Panc1 (cell line): ENCODE results near the gene SAP30BP. TPM values are rescaled to one million over a fixed set of nuclear protein-coding genes. Genes with fewer than 3 reads are reported as not detected.

Experiments
- ATAC-seq: fragments of 200-7000 bp; cut with Tn5 transposase; 2 replicates; pipeline ENCODE4 v1.9.1; 2020; ENCODE audit warnings: mild to moderate bottlenecking, moderate library complexity
- BruUV-seq: library from RNA; stranded (reverse); fragments of 400-500 nt; replicated peaks from 2 replicates; lab custom pipeline; 2021; lab: Mats Ljungman, UMichigan
- CTCF ChIA-PET: fragments of 300-600 bp; sonication (Branson Sonifier 250); formaldehyde crosslinking; loops from one replicate; lab custom pipeline; 2022; ENCODE audit warnings: antibody characterized with exemption; lab: Charles Lee
- POLR2A ChIA-PET: fragments of 300-600 bp; sonication (Branson Sonifier 250); formaldehyde crosslinking; loops from one replicate; lab custom pipeline; 2022; ENCODE audit warnings: antibody characterized with exemption; lab: Charles Lee
- DNase-seq: peaks from one replicate; pipeline ENCODE4 v3.0.0-alpha.2; 2010; ENCODE audit warnings: low read depth, low spot score
- H3K27ac ChIP-seq: 2 replicates; pipeline ENCODE4 v1.5.1; 2011; ENCODE audit warnings: mild to moderate bottlenecking, low read length, inconsistent platforms
- H3K27me3 ChIP-seq: fragments of 200-500 bp; sonication (Bioruptor generic); 2 replicates; pipeline ENCODE4 v1.6.0; 2014; ENCODE audit warnings: low read length, inconsistent platforms; ENCODE audit not compliant: control insufficient read depth, insufficient read depth
- H3K36me3 ChIP-seq: fragments of 200-500 bp; sonication (Bioruptor generic); 2 replicates; pipeline ENCODE4 v1.5.1; 2014; ENCODE audit warnings: inconsistent platforms, mild to moderate bottlenecking, low read length, moderate library complexity; ENCODE audit not compliant: control insufficient read depth, insufficient read depth
- H3K4me1 ChIP-seq: 2 replicates; pipeline ENCODE4 v1.5.1; 2011; ENCODE audit warnings: inconsistent platforms, mild to moderate bottlenecking, low read length, moderate library complexity; ENCODE audit not compliant: control insufficient read depth, insufficient read depth
- H3K4me3 ChIP-seq, 2 experiments: 2 replicates each; pipeline ENCODE4 v1.5.1; 2011 to 2012; ENCODE audit warnings: low read depth in 2 of 2, low read length in 2 of 2, mild to moderate bottlenecking in 2 of 2, inconsistent platforms in 1 of 2, moderate library complexity in 1 of 2
- H3K9me3 ChIP-seq: fragments of 200-500 bp; sonication (Bioruptor generic); 2 replicates; pipeline ENCODE4 v1.5.1; 2014; ENCODE audit warnings: low read depth, mild to moderate bottlenecking, inconsistent platforms, low read length, moderate library complexity; ENCODE audit not compliant: control insufficient read depth, insufficient read depth
- POLR2AphosphoS5 ChIP-seq: IDR thresholded peaks from 2 replicates; pipeline ENCODE4 v1.6.1; 2012; ENCODE audit warnings: mild to moderate bottlenecking, low read depth, low read length, moderate library complexity
- SIN3A ChIP-seq: IDR thresholded peaks from 2 replicates; pipeline ENCODE4 v1.6.1; 2012; ENCODE audit warnings: low read depth, mild to moderate bottlenecking, low read length, moderate library complexity, borderline replicate concordance; ENCODE audit not compliant: insufficient read depth
- TCF7L2 ChIP-seq: IDR thresholded peaks from 2 replicates; pipeline ENCODE4 v1.6.1; 2011; ENCODE audit warnings: mild to moderate bottlenecking, low read depth, low read length, inconsistent platforms
- in situ Hi-C: cut with HindIII; loops from 2 replicates; pipeline ENCODE4 v1.10.0; 2016; ENCODE audit warnings: low sequenced_read_pairs, low pct_unique_long_range_greater_than_20kb
- intact Hi-C: fragments of 100-400 bp; cut with micrococcal nuclease; formaldehyde crosslinking; loops from one replicate; pipeline ENCODE4 v1.10.0; 2022; ENCODE audit not compliant: unreplicated experiment
- total RNA-seq: library from RNA; stranded (reverse); gene quantifications from one replicate; pipeline ENCODE4 v1.2.1, GENCODE V29; 2021; ENCODE audit not compliant: unreplicated experiment
- TF ChIP-seq, protein P1 (sequence below), 2 experiments: IDR thresholded peaks; 2 replicates each; pipeline ENCODE4 v1.6.1; 2011 to 2012; ENCODE audit warnings: low read depth in 2 of 2, control low read depth in 1 of 2, low read length in 1 of 2, mild to moderate bottlenecking in 1 of 2, moderate library complexity in 1 of 2; ENCODE audit not compliant: insufficient read depth in 1 of 2
- TF ChIP-seq, protein P2 (sequence below): fragments of 450-650 bp; IDR thresholded peaks from 2 replicates; pipeline ENCODE4 v1.5.1; 2017; ENCODE audit warnings: mild to moderate bottlenecking

Gene SAP30BP
- total RNA-seq, 1 experiment from 2014 or later, result 138 TPM

DNA sequence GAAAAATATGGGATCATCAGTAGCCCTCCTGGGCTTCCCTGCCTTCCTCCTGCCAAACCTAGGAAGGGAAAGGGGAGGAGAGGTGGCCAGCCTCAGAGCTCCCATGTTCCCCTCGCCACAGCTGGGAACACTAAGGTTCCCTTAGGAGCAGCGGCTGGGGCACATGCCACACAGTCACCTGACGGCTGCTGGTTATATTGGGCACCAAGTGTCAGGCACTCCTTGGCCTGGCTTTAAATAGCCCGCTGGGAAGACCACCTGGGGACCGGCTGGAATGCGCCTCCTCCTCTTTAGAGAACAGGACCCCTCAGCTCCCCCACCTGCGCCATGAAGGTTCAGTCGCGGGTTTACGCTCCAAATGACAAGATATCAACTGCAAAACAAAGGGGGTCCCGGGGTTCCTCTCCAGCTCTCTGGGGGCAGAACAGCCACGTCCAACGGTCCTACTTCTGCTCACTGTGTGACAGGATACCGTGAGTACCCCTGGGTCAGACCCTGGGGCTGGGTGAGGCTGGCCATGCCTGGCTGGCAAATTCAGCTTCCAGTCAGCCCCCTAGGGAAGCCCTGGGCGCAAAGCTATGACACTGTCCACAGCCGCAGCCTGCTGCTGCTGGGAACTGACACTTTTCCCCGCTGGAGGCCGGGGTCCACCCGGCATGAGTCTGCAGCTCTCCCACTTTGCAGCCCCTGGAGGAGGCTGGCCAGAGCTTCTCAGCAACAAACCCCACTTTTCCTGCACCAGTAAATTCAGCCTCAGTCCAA is 30.6 kb upstream of the SAP30BP start:
- ChIA-PET POLR2A (no interaction called here), CTCF (interaction anchor here (0.6 to 5.5 kb wide), 5 partner anchors 14 to 219 kb away, joined by 3 to 86 read pairs (median 4); partner anchors contain the start of gene WBP2)
- H3K4me1 ChIP-seq, result peaks cover 25% of the 10 kb centered on the region
- intact Hi-C loops, result no loop called here
- ATAC-seq (no peak), DNase-seq (no peak)
- H3K36me3 ChIP-seq, result no peaks in the 10 kb centered on the region
- no TSS peak for BruUV-seq
- no peaks in the 10 kb centered on the region for H3K9me3 ChIP-seq
- H3K27me3 ChIP-seq, result no peaks in the 10 kb centered on the region
- no peak overlapping the region for H3K4me3 ChIP-seq
- TF ChIP-seq SIN3A (no peak), POLR2AphosphoS5 (no peak), TCF7L2 (no peak)
- TF ChIP-seq, protein P1, sequence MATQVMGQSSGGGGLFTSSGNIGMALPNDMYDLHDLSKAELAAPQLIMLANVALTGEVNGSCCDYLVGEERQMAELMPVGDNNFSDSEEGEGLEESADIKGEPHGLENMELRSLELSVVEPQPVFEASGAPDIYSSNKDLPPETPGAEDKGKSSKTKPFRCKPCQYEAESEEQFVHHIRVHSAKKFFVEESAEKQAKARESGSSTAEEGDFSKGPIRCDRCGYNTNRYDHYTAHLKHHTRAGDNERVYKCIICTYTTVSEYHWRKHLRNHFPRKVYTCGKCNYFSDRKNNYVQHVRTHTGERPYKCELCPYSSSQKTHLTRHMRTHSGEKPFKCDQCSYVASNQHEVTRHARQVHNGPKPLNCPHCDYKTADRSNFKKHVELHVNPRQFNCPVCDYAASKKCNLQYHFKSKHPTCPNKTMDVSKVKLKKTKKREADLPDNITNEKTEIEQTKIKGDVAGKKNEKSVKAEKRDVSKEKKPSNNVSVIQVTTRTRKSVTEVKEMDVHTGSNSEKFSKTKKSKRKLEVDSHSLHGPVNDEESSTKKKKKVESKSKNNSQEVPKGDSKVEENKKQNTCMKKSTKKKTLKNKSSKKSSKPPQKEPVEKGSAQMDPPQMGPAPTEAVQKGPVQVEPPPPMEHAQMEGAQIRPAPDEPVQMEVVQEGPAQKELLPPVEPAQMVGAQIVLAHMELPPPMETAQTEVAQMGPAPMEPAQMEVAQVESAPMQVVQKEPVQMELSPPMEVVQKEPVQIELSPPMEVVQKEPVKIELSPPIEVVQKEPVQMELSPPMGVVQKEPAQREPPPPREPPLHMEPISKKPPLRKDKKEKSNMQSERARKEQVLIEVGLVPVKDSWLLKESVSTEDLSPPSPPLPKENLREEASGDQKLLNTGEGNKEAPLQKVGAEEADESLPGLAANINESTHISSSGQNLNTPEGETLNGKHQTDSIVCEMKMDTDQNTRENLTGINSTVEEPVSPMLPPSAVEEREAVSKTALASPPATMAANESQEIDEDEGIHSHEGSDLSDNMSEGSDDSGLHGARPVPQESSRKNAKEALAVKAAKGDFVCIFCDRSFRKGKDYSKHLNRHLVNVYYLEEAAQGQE (IDR thresholded peaks at IDR 0.05; ENCODE audit: insufficient read depth in 1 of 2, low read depth in 2 of 2, low read length in 1 of 2), result no peak
- TF ChIP-seq, protein P2, sequence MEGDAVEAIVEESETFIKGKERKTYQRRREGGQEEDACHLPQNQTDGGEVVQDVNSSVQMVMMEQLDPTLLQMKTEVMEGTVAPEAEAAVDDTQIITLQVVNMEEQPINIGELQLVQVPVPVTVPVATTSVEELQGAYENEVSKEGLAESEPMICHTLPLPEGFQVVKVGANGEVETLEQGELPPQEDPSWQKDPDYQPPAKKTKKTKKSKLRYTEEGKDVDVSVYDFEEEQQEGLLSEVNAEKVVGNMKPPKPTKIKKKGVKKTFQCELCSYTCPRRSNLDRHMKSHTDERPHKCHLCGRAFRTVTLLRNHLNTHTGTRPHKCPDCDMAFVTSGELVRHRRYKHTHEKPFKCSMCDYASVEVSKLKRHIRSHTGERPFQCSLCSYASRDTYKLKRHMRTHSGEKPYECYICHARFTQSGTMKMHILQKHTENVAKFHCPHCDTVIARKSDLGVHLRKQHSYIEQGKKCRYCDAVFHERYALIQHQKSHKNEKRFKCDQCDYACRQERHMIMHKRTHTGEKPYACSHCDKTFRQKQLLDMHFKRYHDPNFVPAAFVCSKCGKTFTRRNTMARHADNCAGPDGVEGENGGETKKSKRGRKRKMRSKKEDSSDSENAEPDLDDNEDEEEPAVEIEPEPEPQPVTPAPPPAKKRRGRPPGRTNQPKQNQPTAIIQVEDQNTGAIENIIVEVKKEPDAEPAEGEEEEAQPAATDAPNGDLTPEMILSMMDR, result no peak
- in situ Hi-C loops, result no loop called here
- H3K27ac ChIP-seq, result no peak overlapping the region

DNA sequence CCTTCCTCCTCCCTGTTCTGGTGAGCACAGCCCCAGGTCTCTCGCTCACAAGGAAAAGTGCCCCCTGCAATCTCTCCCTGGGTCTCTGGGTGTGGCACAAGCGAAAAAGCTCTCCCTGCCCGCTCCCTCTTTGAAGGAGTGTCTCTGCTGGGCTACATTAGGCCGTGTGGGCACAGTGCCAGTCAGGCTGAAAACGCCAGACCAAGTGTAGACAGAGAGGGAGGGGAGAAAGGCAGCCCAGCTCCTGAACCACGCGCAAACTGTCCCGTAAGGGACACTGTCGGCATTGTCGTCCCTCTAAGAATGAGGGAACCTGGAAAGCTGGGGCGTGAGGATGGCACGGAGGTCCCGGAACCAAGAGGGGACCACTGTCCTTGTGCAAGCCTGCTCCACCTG is 30.0 kb upstream of the SAP30BP start:
- TF ChIP-seq POLR2AphosphoS5 (no peak), SIN3A (no peak), TCF7L2 (no peak)
- TF ChIP-seq, protein P1 (IDR thresholded peaks at IDR 0.05; ENCODE audit: insufficient read depth in 1 of 2, low read depth in 2 of 2, low read length in 1 of 2), result no peak
- TF ChIP-seq, protein P2, result no peak
- Histone ChIP-seq H3K36me3 (no peaks in the 10 kb centered on the region), H3K4me1 (peaks cover 25% of the 10 kb centered on the region), H3K27me3 (no peaks in the 10 kb centered on the region), H3K9me3 (no peaks in the 10 kb centered on the region), H3K27ac (no peak overlapping the region), H3K4me3 (no peak overlapping the region)
- no peak for ATAC-seq
- ChIA-PET CTCF (interaction anchor here (0.6 to 5.5 kb wide), 4 partner anchors 13 to 218 kb away, joined by 3 to 86 read pairs (median 5); partner anchors contain the start of gene WBP2), POLR2A (no interaction called here)
- in situ Hi-C loops, result no loop called here
- no TSS peak for BruUV-seq
- intact Hi-C loops, result no loop called here
- no peak for DNase-seq
